Measurements from ENCODE around the gene GABRG3. TPM values are rescaled to one million over a fixed set of nuclear protein-coding genes. Genes with fewer than 3 reads are reported as not detected.

GABRG3 gene
- polyA plus RNA-seq, 1 donor, result 0.57 TPM

DNA sequence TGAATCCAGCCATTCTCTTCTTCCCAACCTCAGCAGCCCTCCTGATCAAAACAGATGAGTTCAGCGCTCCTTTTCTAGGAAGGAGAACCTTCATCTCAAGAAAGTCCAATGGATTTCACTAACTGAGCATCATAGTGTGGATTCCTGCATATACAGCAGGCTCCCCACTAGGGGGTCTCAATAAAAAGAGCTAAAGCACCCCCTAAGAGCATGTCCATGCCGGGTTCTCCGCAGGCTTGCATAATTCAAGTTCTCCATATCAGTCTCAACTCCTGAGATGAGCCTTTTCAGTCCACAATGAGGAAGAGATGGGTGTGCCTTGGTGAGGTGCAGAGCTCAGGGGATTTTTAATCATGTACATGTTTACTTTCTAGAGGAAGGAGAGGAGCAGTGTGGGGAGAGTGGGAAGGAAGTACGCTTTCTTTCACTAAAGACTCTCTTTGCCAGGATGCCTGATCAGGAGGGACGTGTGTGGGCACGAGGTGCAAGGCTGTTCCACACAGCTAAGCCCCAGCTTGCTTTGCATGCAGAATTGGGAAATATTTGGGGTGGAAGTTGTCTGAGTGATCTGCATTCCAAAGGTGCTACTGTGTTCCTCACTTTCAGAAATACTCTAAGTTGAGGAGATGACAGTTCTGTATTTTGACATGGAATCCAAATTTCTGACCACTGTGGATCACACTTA is 564.6 kb downstream of the GABRG3 start:
- Histone ChIP-seq H3K4me3 (ENCODE audit: low read length) (no peak overlapping the region), H3K27me3 (ENCODE audit: control insufficient read depth, insufficient read depth, low read length) (no peaks in the 10 kb centered on the region), H3K9me3 (ENCODE audit: control insufficient read depth, low read depth, low read length) (no peaks in the 10 kb centered on the region), H3K36me3 (ENCODE audit: control insufficient read depth, insufficient read depth, low read length) (no peaks in the 10 kb centered on the region), H3K27ac (ENCODE audit: low read length) (no peak overlapping the region), H3K4me1 (ENCODE audit: control insufficient read depth, insufficient read depth, low read length) (no peaks in the 10 kb centered on the region)
- no peak for DNase-seq
- WGBS (ENCODE audit: insufficient coverage, low lambda C conversion rate), result 100% methylated on average over 1 of the region's 6 CpGs

- H3K27ac ChIP-seq (ENCODE audit: low read length), result no peak overlapping the region
- 70% methylated on average over 2 of the region's 3 CpGs for WGBS (ENCODE audit: insufficient coverage, low lambda C conversion rate)
- H3K27me3 ChIP-seq (ENCODE audit: control insufficient read depth, insufficient read depth, low read length), result no peaks in the 10 kb centered on the region
- H3K9me3 ChIP-seq (ENCODE audit: control insufficient read depth, low read depth, low read length), result peaks cover 3% of the 10 kb centered on the region
- H3K4me1 ChIP-seq (ENCODE audit: control insufficient read depth, insufficient read depth, low read length), result no peaks in the 10 kb centered on the region
- H3K36me3 ChIP-seq (ENCODE audit: control insufficient read depth, insufficient read depth, low read length), result no peaks in the 10 kb centered on the region
- no peak for DNase-seq
- H3K4me3 ChIP-seq (ENCODE audit: low read length), result no peak overlapping the region
Measured at GRCh38 chr15:27538325-27538724, 567.3 kb downstream of the GABRG3 start.

GRCh38 chr15:27541581-27541980 is 570.6 kb downstream of the GABRG3 start:
- no peaks in the 10 kb centered on the region for H3K4me1 ChIP-seq (ENCODE audit: control insufficient read depth, insufficient read depth, low read length)
- WGBS (ENCODE audit: insufficient coverage, low lambda C conversion rate), result 40% methylated on average over 1 of the region's 40 CpGs
- no peak overlapping the region for H3K4me3 ChIP-seq (ENCODE audit: low read length)
- no peak for DNase-seq
- H3K9me3 ChIP-seq (ENCODE audit: control insufficient read depth, low read depth, low read length), result peaks cover 3% of the 10 kb centered on the region
- H3K27me3 ChIP-seq (ENCODE audit: control insufficient read depth, insufficient read depth, low read length), result no peaks in the 10 kb centered on the region
- H3K36me3 ChIP-seq (ENCODE audit: control insufficient read depth, insufficient read depth, low read length), result no peaks in the 10 kb centered on the region
- H3K27ac ChIP-seq (ENCODE audit: low read length), result no peak overlapping the region

GRCh38 chr15:27545494-27546255 is 574.7 kb downstream of the GABRG3 start:
- no peaks in the 10 kb centered on the region for H3K4me1 ChIP-seq (ENCODE audit: control insufficient read depth, insufficient read depth, low read length)
- no peaks in the 10 kb centered on the region for H3K27me3 ChIP-seq (ENCODE audit: control insufficient read depth, insufficient read depth, low read length)
- H3K36me3 ChIP-seq (ENCODE audit: control insufficient read depth, insufficient read depth, low read length), result no peaks in the 10 kb centered on the region
- DNase-seq, result no peak
- H3K27ac ChIP-seq (ENCODE audit: low read length), result no peak overlapping the region
- no peak overlapping the region for H3K4me3 ChIP-seq (ENCODE audit: low read length)
- H3K9me3 ChIP-seq (ENCODE audit: control insufficient read depth, low read depth, low read length), result peaks cover 3% of the 10 kb centered on the region
- WGBS (ENCODE audit: insufficient coverage, low lambda C conversion rate), result no CpG with 5 or more reads among the region's 8 CpGs

DNA sequence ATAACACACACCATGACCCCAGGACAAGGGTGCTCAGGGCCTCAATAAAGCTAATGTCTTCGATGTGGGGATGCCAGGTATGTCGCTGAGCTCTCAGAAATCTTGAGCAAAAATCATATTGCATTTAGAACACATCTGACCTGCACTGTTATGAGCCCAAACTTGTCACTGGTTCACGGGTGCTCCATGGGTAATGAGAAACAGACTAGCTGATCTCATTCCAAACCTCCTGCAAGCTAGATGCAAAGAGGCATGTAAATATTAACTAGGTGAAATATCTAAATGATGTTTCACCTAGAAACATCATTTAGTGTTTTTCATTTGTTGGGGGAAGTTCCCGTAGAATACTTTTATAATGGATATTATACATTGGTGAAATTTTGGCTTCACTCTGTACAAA is 578.8 kb downstream of the GABRG3 start:
- Histone ChIP-seq H3K27ac (ENCODE audit: low read length) (no peak overlapping the region), H3K36me3 (ENCODE audit: control insufficient read depth, insufficient read depth, low read length) (no peaks in the 10 kb centered on the region), H3K4me1 (ENCODE audit: control insufficient read depth, insufficient read depth, low read length) (no peaks in the 10 kb centered on the region), H3K27me3 (ENCODE audit: control insufficient read depth, insufficient read depth, low read length) (no peaks in the 10 kb centered on the region), H3K9me3 (ENCODE audit: control insufficient read depth, low read depth, low read length) (no peaks in the 10 kb centered on the region), H3K4me3 (ENCODE audit: low read length) (no peak overlapping the region)
- 29% methylated on average over 1 of the region's 4 CpGs for WGBS (ENCODE audit: insufficient coverage, low lambda C conversion rate)
- DNase-seq, result no peak

- H3K36me3 ChIP-seq (ENCODE audit: control insufficient read depth, insufficient read depth, low read length), result no peaks in the 10 kb centered on the region
- no peak overlapping the region for H3K4me3 ChIP-seq (ENCODE audit: low read length)
- no CpG with 5 or more reads among the region's 6 CpGs for WGBS (ENCODE audit: insufficient coverage, low lambda C conversion rate)
Measured at GRCh38 chr15:27550635-27551034, 579.7 kb downstream of the GABRG3 start.

GRCh38 chr15:27561816-27562215 is 590.8 kb downstream of the GABRG3 start:
- DNase-seq, result no peak
- H3K27me3 ChIP-seq (ENCODE audit: control insufficient read depth, insufficient read depth, low read length), result no peaks in the 10 kb centered on the region
- H3K4me1 ChIP-seq (ENCODE audit: control insufficient read depth, insufficient read depth, low read length), result no peaks in the 10 kb centered on the region
- no peak overlapping the region for H3K27ac ChIP-seq (ENCODE audit: low read length)
- no peaks in the 10 kb centered on the region for H3K36me3 ChIP-seq (ENCODE audit: control insufficient read depth, insufficient read depth, low read length)
- H3K9me3 ChIP-seq (ENCODE audit: control insufficient read depth, low read depth, low read length), result no peaks in the 10 kb centered on the region
- no peak overlapping the region for H3K4me3 ChIP-seq (ENCODE audit: low read length)

More at GRCh38 chr15:27550635-27551034, 579.7 kb downstream of the GABRG3 start:
- Histone ChIP-seq H3K27ac (ENCODE audit: low read length) (no peak overlapping the region), H3K9me3 (ENCODE audit: control insufficient read depth, low read depth, low read length) (no peaks in the 10 kb centered on the region), H3K27me3 (ENCODE audit: control insufficient read depth, insufficient read depth, low read length) (no peaks in the 10 kb centered on the region), H3K4me1 (ENCODE audit: control insufficient read depth, insufficient read depth, low read length) (no peaks in the 10 kb centered on the region)
- DNase-seq, result no peak

GRCh38 chr15:27563765-27564370 is 592.9 kb downstream of the GABRG3 start:
- WGBS (ENCODE audit: insufficient coverage, low lambda C conversion rate), result 86% methylated on average over 1 of the region's 3 CpGs
- H3K4me3 ChIP-seq (ENCODE audit: low read length), result no peak overlapping the region
- no peaks in the 10 kb centered on the region for H3K4me1 ChIP-seq (ENCODE audit: control insufficient read depth, insufficient read depth, low read length)
- no peak overlapping the region for H3K27ac ChIP-seq (ENCODE audit: low read length)
- H3K9me3 ChIP-seq (ENCODE audit: control insufficient read depth, low read depth, low read length), result no peaks in the 10 kb centered on the region
- H3K36me3 ChIP-seq (ENCODE audit: control insufficient read depth, insufficient read depth, low read length), result no peaks in the 10 kb centered on the region
- no peak for DNase-seq
- no peaks in the 10 kb centered on the region for H3K27me3 ChIP-seq (ENCODE audit: control insufficient read depth, insufficient read depth, low read length)

GRCh38 chr15:27564656-27565055 is 593.7 kb downstream of the GABRG3 start:
- no peaks in the 10 kb centered on the region for H3K36me3 ChIP-seq (ENCODE audit: control insufficient read depth, insufficient read depth, low read length)
- no peak overlapping the region for H3K4me3 ChIP-seq (ENCODE audit: low read length)
- H3K9me3 ChIP-seq (ENCODE audit: control insufficient read depth, low read depth, low read length), result no peaks in the 10 kb centered on the region
- no peak overlapping the region for H3K27ac ChIP-seq (ENCODE audit: low read length)
- H3K4me1 ChIP-seq (ENCODE audit: control insufficient read depth, insufficient read depth, low read length), result no peaks in the 10 kb centered on the region
- no peak for DNase-seq
- no CpG with 5 or more reads among the region's 2 CpGs for WGBS (ENCODE audit: insufficient coverage, low lambda C conversion rate)
- no peaks in the 10 kb centered on the region for H3K27me3 ChIP-seq (ENCODE audit: control insufficient read depth, insufficient read depth, low read length)

DNA sequence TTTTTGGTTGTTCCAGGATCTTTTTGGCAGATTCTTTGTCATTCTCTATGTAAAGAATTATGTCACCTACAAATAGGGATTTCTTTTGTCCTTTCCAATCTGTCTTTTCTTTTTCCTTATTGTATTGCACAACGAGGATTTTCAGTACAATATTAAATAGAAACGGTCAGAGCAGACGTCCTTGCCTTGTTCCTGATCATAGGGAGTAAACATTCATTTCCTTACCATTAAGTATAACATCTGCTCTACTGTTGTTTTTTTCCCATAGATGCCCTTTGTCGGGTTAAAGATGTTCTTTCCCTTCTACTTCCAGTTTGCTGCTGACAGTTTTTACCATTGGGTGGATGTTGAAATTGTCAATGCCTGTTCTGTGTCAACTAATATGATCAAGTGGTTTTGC is 599.8 kb downstream of the GABRG3 start:
- no peak overlapping the region for H3K4me3 ChIP-seq (ENCODE audit: low read length)
- H3K36me3 ChIP-seq (ENCODE audit: control insufficient read depth, insufficient read depth, low read length), result no peaks in the 10 kb centered on the region
- no peak overlapping the region for H3K27ac ChIP-seq (ENCODE audit: low read length)
- DNase-seq, result no peak
- peaks cover 2% of the 10 kb centered on the region for H3K9me3 ChIP-seq (ENCODE audit: control insufficient read depth, low read depth, low read length)
- no peaks in the 10 kb centered on the region for H3K4me1 ChIP-seq (ENCODE audit: control insufficient read depth, insufficient read depth, low read length)
- no peaks in the 10 kb centered on the region for H3K27me3 ChIP-seq (ENCODE audit: control insufficient read depth, insufficient read depth, low read length)
- 67% methylated on average over 2 of the region's 4 CpGs for WGBS (ENCODE audit: insufficient coverage, low lambda C conversion rate)

All from large intestine (tissue), 3 donors.